Mesenteric fat pad (tissue), 1 donor: ENCODE data around the gene NELL2. TPM values are rescaled to one million over a fixed set of nuclear protein-coding genes. Genes with fewer than 3 reads are reported as not detected.
A peak's percentile ranks its signal among the peaks of the same experiment; 100 is the strongest.
"Not testable (repeated sequence)": the region's sequence is repeated elsewhere in the genome, so short reads cannot be mapped to it uniquely, and the experiment has no call there.

ENCODE experiments used
- DNase-seq: peaks from one replicate; pipeline ENCODE4 v3.0.0-alpha.2; 2020; ENCODE audit warnings: low spot score
- long read RNA-seq: library from polyadenylated mRNA; unstranded; transcript quantifications from one replicate; pipeline ENCODE4 v2.0.0, GENCODE V29; 2020
- total RNA-seq: library from RNA; stranded (reverse); fragmentation: NEBNext Ultra II Directional; extraction: Animal tissue kit (Norgen Biotek cat#: 25700); gene quantifications from one replicate; pipeline ENCODE4 v1.2.1, GENCODE V29; 2021
- donor health status: DM: yes; HTN: yes; CAD: no.

The NELL2 gene
- total RNA-seq, result 0.71 TPM
- long read RNA-seq, partial matches to known transcripts, result 1 of 1 reads
- long read RNA-seq, other reads (novel, unspliced or antisense), result 0 of 1 reads

DNA sequence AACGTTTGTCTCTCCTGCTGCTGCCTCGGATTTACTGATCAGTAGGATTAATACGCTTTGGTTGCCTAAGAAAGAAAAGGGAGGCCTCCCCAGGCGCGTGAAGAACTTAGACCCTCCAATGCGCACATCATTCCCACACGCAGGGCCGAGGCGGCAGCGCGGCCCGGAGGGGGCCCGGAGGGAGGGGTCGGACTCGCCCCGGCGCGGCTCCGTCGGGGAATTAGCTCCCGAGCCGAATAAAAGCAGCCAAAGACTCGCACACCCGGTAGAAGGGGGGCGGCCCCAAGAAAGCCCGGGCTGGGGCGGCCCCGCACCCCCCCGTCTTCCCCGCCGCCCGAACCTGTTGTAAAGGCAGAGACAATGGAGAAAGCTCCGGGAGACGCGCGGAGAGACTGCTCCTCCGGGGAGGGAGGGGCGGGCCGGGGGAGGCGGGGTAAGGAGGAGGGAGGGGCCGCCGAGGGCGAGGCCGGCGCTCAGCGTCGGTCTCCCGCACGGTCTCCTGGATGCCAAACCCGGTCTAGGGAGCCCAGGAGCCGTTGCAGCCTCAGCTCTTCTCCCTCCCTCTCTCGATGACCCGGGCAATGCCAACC lies at the start of gene NELL2:
TSS of gene NELL2 (minus strand) at position 362 of the 590 bp plus-strand sequence. CDS start 446 bp downstream, outside the sequence.
- DNase-seq, result no peak

DNA sequence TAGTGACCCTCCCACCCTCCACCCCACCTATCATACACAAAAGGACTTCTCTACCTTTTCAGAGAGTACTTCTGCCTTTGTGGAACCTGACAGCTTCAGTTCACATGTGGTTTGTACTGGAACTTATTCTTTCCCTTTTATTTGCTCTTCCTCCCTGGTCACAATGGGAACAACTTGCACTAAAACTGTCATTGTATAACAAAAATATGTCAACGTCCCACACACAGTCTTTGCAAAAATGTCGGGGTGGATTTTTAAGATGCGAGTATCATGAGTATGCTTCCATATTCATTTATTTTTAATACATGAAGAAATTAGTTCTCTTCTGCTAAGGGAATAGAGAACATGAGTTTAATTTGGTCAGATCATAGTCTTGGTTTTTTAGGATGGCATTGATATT lies 45.6 kb upstream of the NELL2 start:
- DNase-seq, result no peak

DNA sequence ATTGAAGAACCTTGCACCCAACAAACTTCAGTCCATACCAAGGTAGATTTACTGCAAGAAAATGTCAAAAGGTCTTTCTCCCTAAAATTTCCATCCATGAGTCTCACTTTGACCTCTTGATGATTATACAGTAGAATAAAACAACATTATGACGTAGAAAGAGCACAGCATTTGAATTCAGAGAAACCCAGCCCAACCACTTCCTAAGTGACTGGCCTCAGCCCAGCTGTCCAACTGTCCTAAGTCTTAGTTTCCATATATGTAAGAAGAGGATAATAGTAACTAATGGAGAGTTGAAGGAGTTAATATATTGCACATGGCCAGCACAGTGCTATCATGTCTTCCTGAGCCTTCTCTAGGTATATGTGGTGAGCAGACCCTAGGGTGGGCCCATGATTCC lies 41.0 kb upstream of the NELL2 start:
- no peak for DNase-seq

- no peak for DNase-seq
These were observed 39.8 kb upstream of the NELL2 start for GRCh38 chr12:44915958-44916357.

DNA sequence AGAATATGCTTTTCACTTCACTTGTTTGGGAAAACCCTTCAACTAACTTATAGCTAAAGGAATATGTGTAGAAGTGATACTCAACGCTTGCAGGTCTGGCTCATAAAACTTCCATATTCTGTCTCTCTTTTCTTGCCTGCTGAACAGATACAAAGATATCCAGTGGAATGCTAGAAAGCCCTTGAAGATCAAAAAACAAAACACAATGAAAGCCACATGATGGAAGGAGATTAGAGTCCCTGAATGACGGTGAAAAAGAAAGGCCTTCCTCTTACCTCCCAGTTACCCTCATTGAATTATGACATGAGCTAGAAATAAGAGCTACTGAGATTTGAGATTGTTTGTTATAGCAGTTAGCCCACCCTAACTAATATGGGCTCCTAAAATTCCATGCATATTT lies 28.2 kb upstream of the NELL2 start:
- DNase-seq, result no peak

DNA sequence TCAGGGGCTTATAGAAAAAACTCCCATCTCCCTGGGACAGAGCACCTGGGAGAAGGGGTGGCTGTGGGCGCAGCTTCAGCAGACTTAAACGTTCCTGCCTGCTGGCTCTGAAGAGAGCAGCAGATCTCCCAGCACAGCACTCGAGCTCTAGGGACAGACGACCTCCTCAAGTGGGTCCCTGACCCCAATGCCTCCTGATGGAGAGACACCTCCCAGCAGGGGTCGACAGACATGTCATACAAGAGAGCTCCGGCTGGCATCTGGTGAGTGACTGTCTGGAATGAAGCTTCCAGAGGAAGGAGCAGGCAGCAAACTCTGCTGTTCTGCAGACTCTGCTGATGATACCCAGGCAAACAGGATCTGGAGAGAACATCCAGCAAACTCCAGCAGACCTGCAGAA lies 22.0 kb upstream of the NELL2 start:
- DNase-seq, result not testable (repeated sequence)

DNA sequence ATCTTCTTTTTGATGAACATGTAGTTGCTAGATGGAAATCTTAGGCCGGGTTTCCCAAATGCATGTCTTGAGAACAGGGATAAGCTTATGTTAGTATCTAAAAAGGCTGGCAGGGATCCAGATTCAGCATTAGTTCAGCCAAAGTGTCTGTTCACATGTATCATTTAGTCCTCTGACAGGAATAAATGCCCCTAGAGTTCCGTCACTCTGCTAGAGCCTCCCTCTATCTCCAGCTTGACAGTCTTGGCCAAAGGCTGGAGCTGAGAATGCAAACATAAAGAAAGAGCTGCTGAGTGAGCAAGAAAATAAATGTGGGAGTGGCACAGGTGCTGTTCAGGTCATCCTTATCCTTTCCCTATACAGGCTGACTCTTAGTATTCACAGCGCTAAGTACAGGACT lies 13.8 kb upstream of the NELL2 start:
- no peak for DNase-seq

DNA sequence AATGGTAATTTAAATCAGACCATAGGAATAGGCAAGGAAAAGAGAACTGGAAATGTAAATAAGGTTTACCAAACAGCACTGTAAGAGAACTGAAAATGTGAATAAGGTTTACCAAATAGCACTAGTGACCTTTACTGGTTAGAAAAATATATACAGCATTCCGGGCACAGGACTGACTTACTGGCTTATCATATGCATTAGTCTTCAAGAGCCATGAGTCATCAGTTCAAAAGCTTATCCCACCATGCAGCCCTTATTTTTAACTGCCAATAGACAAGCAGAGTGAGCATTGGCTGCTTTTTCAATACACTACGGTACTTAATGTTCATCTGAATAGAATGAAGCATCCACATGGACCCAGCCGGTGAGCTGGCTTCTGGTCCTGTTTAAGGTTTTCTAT lies 13.0 kb upstream of the NELL2 start:
- DNase-seq, result no peak

- DNase-seq, result no peak
These were observed 9.8 kb upstream of the NELL2 start for GRCh38 chr12:44885902-44886301.

DNA sequence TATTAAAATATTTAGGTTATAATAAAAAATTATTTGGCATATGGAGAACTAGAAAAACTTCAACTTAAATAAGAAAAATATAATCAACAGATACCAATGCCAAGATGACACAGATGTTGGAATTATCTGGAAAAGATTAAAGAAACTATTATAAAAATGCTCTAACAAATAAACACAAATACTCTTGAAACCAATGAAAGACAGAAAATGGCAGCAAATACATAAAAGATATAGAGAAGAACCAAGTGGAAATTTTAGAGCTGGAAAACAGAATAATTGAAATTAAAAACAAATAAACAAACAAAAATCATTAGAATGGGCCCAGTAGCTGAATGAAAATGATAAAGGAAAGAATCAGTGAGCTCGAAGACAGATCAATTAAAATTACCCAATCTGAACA lies 5.1 kb upstream of the NELL2 start:
- no peak for DNase-seq

DNA sequence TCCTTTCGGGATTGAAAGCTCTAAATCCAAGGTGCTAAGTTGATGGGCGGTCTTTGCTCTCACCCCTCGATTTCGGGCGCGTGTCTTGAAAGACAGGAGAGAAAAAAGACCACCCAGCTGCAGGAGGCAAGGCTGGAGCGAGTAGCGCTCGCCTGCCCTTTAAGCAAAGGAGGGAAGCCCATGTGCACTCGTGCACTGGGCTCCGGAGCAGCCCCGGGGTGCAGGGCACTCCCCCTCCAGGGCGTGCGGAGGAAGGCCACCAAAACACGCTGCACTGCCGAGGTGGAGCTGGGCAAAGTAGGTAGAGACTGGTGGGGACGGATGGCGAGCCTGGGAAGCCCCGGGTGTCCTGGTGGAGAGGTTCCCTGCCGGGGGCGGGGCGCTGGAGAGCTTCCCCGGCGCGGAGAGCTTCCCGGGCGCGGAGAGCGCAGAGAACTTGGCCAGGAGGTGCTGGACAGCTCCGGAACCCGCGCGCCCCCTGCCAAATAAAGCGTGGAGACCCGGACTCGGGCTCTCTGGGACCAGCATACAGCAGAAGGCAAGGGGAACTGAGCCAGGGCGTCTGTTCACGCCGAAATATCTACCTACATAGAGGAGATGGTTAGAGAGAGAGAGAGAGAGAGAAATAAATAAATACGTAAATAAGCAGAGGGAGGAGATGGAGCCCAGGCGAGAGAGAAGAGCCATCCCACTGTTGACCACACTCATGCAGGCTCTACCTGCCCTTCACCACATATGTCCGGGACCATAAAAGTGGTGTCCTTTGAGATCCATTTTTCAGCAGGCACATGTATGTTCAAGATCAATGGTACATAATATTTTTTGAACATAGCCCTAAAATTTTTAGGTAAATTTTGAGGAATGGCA lies 662 bp upstream of the NELL2 start:
- peak; percentile 89 for DNase-seq

DNA sequence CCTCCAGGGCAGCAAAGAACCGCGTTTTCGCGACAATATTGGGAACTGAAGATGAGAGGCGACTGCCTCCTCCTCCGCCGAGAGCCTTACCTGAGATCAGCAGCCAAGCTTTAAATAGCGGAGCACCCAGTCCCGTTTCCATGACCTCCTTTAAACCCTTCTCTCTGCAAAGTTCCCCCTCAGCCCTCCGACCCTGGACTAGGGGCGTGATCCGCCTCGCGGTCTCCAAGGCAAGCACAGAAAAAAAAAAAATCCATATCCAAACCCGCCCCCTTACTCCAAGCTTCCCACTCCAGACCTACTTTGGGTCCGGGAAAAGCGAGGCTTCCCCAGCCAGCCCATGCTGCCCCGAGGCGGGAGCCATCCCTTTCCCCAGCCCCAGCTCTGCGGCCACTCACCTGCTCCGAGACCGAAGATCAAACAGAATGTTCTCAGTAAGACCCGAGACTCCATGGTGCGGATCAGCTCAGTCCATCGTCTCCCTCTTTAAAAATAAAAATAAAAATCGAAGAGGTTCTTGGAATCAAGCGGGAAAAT lies 630 bp downstream of the NELL2 start:
- no peak for DNase-seq

- no peak for DNase-seq
These were observed 1.1 kb downstream of the NELL2 start for GRCh38 chr12:44874981-44875416.

GRCh38 chr12:44873898-44874297 lies 2.2 kb downstream of the NELL2 start:
- DNase-seq, result no peak

GRCh38 chr12:44869503-44869902 lies 6.6 kb downstream of the NELL2 start:
- DNase-seq, result no peak

GRCh38 chr12:44863867-44864266 lies 12.2 kb downstream of the NELL2 start:
- DNase-seq, result no peak

GRCh38 chr12:44859998-44860689 lies 16.0 kb downstream of the NELL2 start:
- no peak for DNase-seq

- no peak for DNase-seq
These were observed 17.8 kb downstream of the NELL2 start for GRCh38 chr12:44858226-44858855.

- no peak for DNase-seq
These were observed 23.6 kb downstream of the NELL2 start for GRCh38 chr12:44852483-44852882.

- DNase-seq, result no peak
These were observed 24.5 kb downstream of the NELL2 start for GRCh38 chr12:44851586-44851985.

- no peak for DNase-seq
These were observed 27.4 kb downstream of the NELL2 start for GRCh38 chr12:44848703-44849085.
